Adrenal gland (tissue), 12 donors: ENCODE measurements around the gene CAMK1D. TPM values are rescaled to one million over a fixed set of nuclear protein-coding genes. Genes with fewer than 3 reads are reported as not detected.

Experiments
- DNase-seq, 7 donors: peaks; one replicate each; pipeline ENCODE4 v3.0.0-alpha.2; 2019 to 2020
- H3K27ac ChIP-seq, 5 donors: fragments of 200-600 bp; sonication (generic) in 4 of 5; 1 replicate in 3 of 5; 2 replicates in 2 of 5; pipeline versions ENCODE4 v1.5.1 to v1.8.0; 2016 to 2020; ENCODE audit warnings: mild to moderate bottlenecking in 1 of 5
- H3K27me3 ChIP-seq: fragments of 200-600 bp; 2 replicates; pipeline ENCODE4 v1.8.0; 2021
- H3K36me3 ChIP-seq, 2 donors: fragments of 200-600 bp; replicated peaks in 1 of 2; 1 replicate in 1 of 2; 2 replicates in 1 of 2; pipeline versions ENCODE4 v1.5.1 to v1.8.0; 2018 to 2022
- H3K4me1 ChIP-seq, 2 donors: fragments of 200-600 bp; replicated peaks in 1 of 2; 1 replicate in 1 of 2; 2 replicates in 1 of 2; pipeline versions ENCODE4 v1.5.1 to v1.8.0; 2018 to 2021
- H3K4me3 ChIP-seq, 4 donors: fragments of 200-600 bp; sonication (generic) in 3 of 4; one replicate each; pipeline ENCODE4 v1.5.1; 2016 to 2018
- H3K9me3 ChIP-seq, 3 donors: fragments of 200-600 bp; sonication (generic) in 1 of 3; replicated peaks in 1 of 3; 1 replicate in 2 of 3; 2 replicates in 1 of 3; pipeline versions ENCODE4 v1.5.1 to v1.8.0; 2016 to 2021
- POLR2A ChIP-seq, 2 donors: fragments of 450-650 bp; IDR thresholded peaks; one replicate each; pipeline ENCODE4 v1.6.1; 2017; ENCODE audit warnings: antibody characterized with exemption in 2 of 2, mild to moderate bottlenecking in 2 of 2, moderate library complexity in 1 of 2
- WGBS, 4 donors: extraction: QIAGEN DNeasy Blood & Tissue Kit in 2 of 4; methylation state at CpG; one replicate each; pipeline versions ENCODE4 v1.1.5 to v1.1.7; 2013 to 2017; 5-methylcytosine and 5-hydroxymethylcytosine counted together
- intact Hi-C, 2 donors: fragments of 100-400 bp; cut with DNase I; formaldehyde crosslinking; loops; one replicate each; pipeline versions ENCODE4 v1.14.1 to v1.15.0; 2022 to 2023
- polyA plus RNA-seq, 3 donors: library from polyadenylated mRNA; stranded (reverse); fragments of 200-250 nt in 2 of 3; fragments of 350-450 nt in 1 of 3; fragmentation: Illumina TruSeq in 1 of 3; extraction: RNeasy Lipid Tissue Mini Kit (QIAGEN cat#74804) in 1 of 3; gene quantifications; one replicate each; pipeline ENCODE4 v1.2.3, GENCODE V29; 2013 to 2014
- total RNA-seq, 9 donors: library from RNA; depleted of rRNA in 4 of 9; stranded (reverse); fragments of >200 nt in 4 of 9; fragments of 120-200 nt in 1 of 9; fragmentation: NEBNext Ultra II Directional in 1 of 9; extraction: Animal tissue kit (Norgen Biotek cat#: 25700) in 1 of 9; gene quantifications; one replicate each; pipeline versions ENCODE4 v1.1.0 to v1.2.4, GENCODE V29; 2013 to 2023
- TF ChIP-seq, protein P1 (sequence below), 6 experiments: fragments of 450-650 bp in 4 of 6; fragments of 200-600 bp in 2 of 6; sonication (generic) in 1 of 6; IDR thresholded peaks; 1 replicate in 5 of 6; 2 replicates in 1 of 6; pipeline versions ENCODE4 v1.5.1 to v1.8.0; 2016 to 2021; ENCODE audit warnings: antibody characterized with exemption in 6 of 6, mild to moderate bottlenecking in 2 of 6, moderate library complexity in 1 of 6
- donor health status: healthy with polysubstance abuse.
- donor health status: Bipolar disorder and iron deficiency.
- donor health status: DM: yes; HTN: yes; CAD: no.
- donor health status: DM: no; HTN: no; CAD: no.
- donor health status: DM: no; HTN: no; CAD: no.
- donor health status: DM: yes; HTN: yes; CAD: no.

The CAMK1D gene
- total and polyA plus RNA-seq, 12 donors = 2.3 to 9.4 (median 6.5) TPM

DNA sequence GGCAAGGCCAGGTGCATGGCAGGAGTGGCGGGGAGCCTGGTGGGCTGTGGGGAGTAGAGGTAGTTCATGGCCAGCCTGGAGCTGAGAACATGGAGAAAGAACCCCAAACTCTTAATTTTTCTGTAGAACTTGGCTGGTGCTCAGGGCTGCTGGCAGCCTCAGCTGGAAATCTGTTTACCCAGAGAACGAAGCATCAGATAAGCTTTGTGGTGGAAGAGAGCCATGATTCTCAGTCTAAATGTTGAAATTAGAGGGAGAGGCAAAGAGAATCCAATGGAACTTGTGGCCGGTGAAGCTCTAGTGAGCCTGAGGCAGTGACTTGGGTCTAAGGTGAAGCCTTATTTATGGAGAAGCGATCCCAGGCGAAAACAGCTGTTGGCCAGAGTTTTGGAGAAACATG, 525.8 kb downstream of the CAMK1D start:
- TF ChIP-seq, protein P1, sequence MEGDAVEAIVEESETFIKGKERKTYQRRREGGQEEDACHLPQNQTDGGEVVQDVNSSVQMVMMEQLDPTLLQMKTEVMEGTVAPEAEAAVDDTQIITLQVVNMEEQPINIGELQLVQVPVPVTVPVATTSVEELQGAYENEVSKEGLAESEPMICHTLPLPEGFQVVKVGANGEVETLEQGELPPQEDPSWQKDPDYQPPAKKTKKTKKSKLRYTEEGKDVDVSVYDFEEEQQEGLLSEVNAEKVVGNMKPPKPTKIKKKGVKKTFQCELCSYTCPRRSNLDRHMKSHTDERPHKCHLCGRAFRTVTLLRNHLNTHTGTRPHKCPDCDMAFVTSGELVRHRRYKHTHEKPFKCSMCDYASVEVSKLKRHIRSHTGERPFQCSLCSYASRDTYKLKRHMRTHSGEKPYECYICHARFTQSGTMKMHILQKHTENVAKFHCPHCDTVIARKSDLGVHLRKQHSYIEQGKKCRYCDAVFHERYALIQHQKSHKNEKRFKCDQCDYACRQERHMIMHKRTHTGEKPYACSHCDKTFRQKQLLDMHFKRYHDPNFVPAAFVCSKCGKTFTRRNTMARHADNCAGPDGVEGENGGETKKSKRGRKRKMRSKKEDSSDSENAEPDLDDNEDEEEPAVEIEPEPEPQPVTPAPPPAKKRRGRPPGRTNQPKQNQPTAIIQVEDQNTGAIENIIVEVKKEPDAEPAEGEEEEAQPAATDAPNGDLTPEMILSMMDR (IDR thresholded peaks at IDR 0.05) = no peak
- no peak for TF ChIP-seq POLR2A (IDR thresholded peaks at IDR 0.05)
- H3K27me3 ChIP-seq = no peaks in the 10 kb centered on the region
- no peaks in the 10 kb centered on the region for H3K36me3 ChIP-seq
- intact Hi-C loops = no loop called here
- H3K4me1 ChIP-seq = peaks cover 0 to 8% of the 10 kb centered on the region in 2 donors
- no peak overlapping the region for H3K4me3 ChIP-seq
- peak in 5 of 7 donors; percentile 14 to 59 (median 37) for DNase-seq
- no peak overlapping the region for H3K27ac ChIP-seq
- WGBS, 4 donors = 51 to 62% (median 54%) methylated on average over 5 of the region's 5 CpGs
- no peaks in the 10 kb centered on the region for H3K9me3 ChIP-seq

DNA sequence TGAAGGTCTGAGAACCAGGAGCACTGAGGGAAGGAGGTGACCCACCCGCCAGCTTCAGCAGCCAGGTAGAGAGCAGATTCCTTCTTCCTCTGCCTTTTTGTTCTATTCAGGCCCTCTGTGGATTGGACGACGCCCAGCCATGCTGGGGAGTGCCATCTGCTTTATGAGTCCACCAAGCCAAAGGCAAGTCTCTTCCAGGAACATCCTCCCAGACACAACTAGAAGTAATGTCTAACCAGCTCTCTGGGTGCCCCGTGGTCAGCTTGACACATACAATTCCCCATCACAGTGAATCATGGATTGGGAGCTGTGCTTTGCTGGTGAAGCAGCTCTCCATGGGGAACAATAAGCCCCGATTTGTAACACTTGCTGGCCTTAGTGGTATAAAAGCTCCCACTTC, 526.9 kb downstream of the CAMK1D start:
- intact Hi-C loops = no loop called here
- TF ChIP-seq, protein P1 (IDR thresholded peaks at IDR 0.05) = no peak
- TF ChIP-seq POLR2A (IDR thresholded peaks at IDR 0.05) = no peak
- no peak overlapping the region for H3K4me3 ChIP-seq
- H3K27ac ChIP-seq = no peak overlapping the region
- H3K9me3 ChIP-seq = no peaks in the 10 kb centered on the region
- DNase-seq = no peak
- peaks cover 0 to 8% of the 10 kb centered on the region in 2 donors for H3K4me1 ChIP-seq
- WGBS, 4 donors = 71 to 94% (median 93%) methylated on average over 1 to 5 of the region's 5 CpGs
- H3K36me3 ChIP-seq = no peaks in the 10 kb centered on the region
- no peaks in the 10 kb centered on the region for H3K27me3 ChIP-seq

DNA sequence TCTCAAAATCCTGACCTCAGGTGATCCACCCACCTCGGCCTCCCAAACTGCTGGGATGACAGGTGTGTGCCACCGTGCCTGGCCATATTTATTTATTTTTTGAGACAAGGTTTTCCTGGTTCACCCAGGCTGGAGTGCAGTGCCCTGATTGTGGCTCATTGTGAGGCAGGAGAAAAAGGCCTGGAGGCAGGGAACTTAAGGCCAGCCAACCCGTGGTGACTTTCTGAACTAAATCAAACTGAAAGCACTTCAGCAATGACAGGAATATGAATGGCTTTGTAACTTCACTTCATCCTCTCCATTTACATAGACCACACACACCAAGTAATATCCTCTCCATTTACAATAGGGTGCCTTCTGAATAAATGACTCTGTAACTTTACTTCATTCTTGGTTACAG, 527.8 kb downstream of the CAMK1D start:
- TF ChIP-seq, protein P1 (IDR thresholded peaks at IDR 0.05) = no peak
- no peak overlapping the region for H3K4me3 ChIP-seq
- DNase-seq = no peak
- H3K27me3 ChIP-seq = no peaks in the 10 kb centered on the region
- intact Hi-C loops = no loop called here
- peaks cover 0 to 8% of the 10 kb centered on the region in 2 donors for H3K4me1 ChIP-seq
- no peaks in the 10 kb centered on the region for H3K36me3 ChIP-seq
- no peaks in the 10 kb centered on the region for H3K9me3 ChIP-seq
- no peak overlapping the region for H3K27ac ChIP-seq
- 66 to 86% (median 76%) methylated on average over 3 of the region's 3 CpGs for WGBS, 4 donors

DNA sequence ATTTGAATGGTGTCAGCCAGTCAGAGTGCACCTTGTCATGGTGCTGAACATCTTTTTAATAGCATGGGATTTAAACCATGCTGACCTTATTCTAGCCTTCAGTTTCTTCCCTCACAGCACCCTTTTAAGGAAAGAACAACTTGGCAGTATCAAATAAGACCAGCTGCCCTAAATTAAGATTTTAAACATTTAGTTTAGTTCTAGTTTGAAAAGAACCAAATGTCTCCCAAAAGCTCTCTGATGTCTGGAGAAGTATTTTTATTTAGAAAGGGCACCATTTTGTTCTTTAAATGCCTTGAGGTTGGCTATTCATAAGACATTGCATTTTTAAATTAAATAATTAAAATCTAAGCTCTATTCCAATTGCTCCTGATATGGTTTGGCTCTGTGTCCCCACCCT, 531.1 kb downstream of the CAMK1D start:
- Histone ChIP-seq H3K4me1 (peaks cover 0 to 3% of the 10 kb centered on the region in 2 donors), H3K36me3 (no peaks in the 10 kb centered on the region), H3K9me3 (no peaks in the 10 kb centered on the region), H3K27ac (no peak overlapping the region), H3K27me3 (no peaks in the 10 kb centered on the region), H3K4me3 (no peak overlapping the region)
- TF ChIP-seq POLR2A (IDR thresholded peaks at IDR 0.05) = no peak
- TF ChIP-seq, protein P1 (IDR thresholded peaks at IDR 0.05) = no peak
- DNase-seq = no peak
- intact Hi-C loops = no loop called here
